Dendritic cell treated with granulocyte-macrophage colony-stimulating factor and Interleukin-4, amounts not matched to agents 40 ng/mL and 50 ng/mL, for 4 days (primary cell): ENCODE data around the gene CENPP.

ENCODE experiments used
- H3K27ac Mint-ChIP-seq: one replicate; pipeline ENCODE4 v1.8.0; 2022; ENCODE audit warnings: mild to moderate bottlenecking, mixed read lengths
- H3K27me3 Mint-ChIP-seq: one replicate; pipeline ENCODE4 v1.8.0; 2022; ENCODE audit warnings: mild to moderate bottlenecking, mixed read lengths
- H3K36me3 Mint-ChIP-seq: one replicate; pipeline ENCODE4 v1.8.0; 2022; ENCODE audit warnings: low read depth, mixed read lengths
- H3K4me1 Mint-ChIP-seq: one replicate; pipeline ENCODE4 v1.8.0; 2022; ENCODE audit warnings: low read depth, mixed read lengths
- H3K4me3 Mint-ChIP-seq: one replicate; pipeline ENCODE4 v1.8.0; 2022; ENCODE audit warnings: mild to moderate bottlenecking, moderate library complexity, mixed read lengths
- H3K9me3 Mint-ChIP-seq: one replicate; pipeline ENCODE4 v1.8.0; 2022; ENCODE audit warnings: mixed read lengths
- intact Hi-C: fragments of 100-400 bp; cut with micrococcal nuclease; formaldehyde crosslinking; loops from one replicate; pipeline ENCODE4 v1.15.0; 2022

CENPP gene

GRCh38 chr9:92492781-92493401 is 167.1 kb downstream of the CENPP start:
- no peaks in the 10 kb centered on the region for H3K27me3 Mint-ChIP-seq
- H3K9me3 Mint-ChIP-seq, result no peaks in the 10 kb centered on the region
- no peaks in the 10 kb centered on the region for H3K36me3 Mint-ChIP-seq
- intact Hi-C loops, result no loop called here
- no peak overlapping the region for H3K4me3 Mint-ChIP-seq
- peaks cover 7% of the 10 kb centered on the region for H3K4me1 Mint-ChIP-seq
- no peak overlapping the region for H3K27ac Mint-ChIP-seq

- no peaks in the 10 kb centered on the region for H3K9me3 Mint-ChIP-seq
- H3K27me3 Mint-ChIP-seq, result no peaks in the 10 kb centered on the region
- intact Hi-C loops, result no loop called here
- no peak overlapping the region for H3K27ac Mint-ChIP-seq
- H3K36me3 Mint-ChIP-seq, result no peaks in the 10 kb centered on the region
- H3K4me1 Mint-ChIP-seq, result peaks cover 7% of the 10 kb centered on the region
- H3K4me3 Mint-ChIP-seq, result no peak overlapping the region
Observed at GRCh38 chr9:92493749-92494387, 168.1 kb downstream of the CENPP start.

GRCh38 chr9:92494856-92495255 is 169.1 kb downstream of the CENPP start:
- Mint-ChIP-seq H3K9me3 (no peaks in the 10 kb centered on the region), H3K4me1 (peaks cover 5% of the 10 kb centered on the region), H3K36me3 (no peaks in the 10 kb centered on the region), H3K27ac (no peak overlapping the region), H3K4me3 (no peak overlapping the region), H3K27me3 (no peaks in the 10 kb centered on the region)
- intact Hi-C loops, result no loop called here

GRCh38 chr9:92496396-92497176 is 170.8 kb downstream of the CENPP start:
- Mint-ChIP-seq H3K27ac (no peak overlapping the region), H3K4me3 (no peak overlapping the region)

GRCh38 chr9:92499701-92500100 is 173.9 kb downstream of the CENPP start:
- Mint-ChIP-seq H3K4me1 (no peaks in the 10 kb centered on the region), H3K4me3 (no peak overlapping the region), H3K27me3 (no peaks in the 10 kb centered on the region), H3K27ac (no peak overlapping the region), H3K36me3 (no peaks in the 10 kb centered on the region), H3K9me3 (no peaks in the 10 kb centered on the region)
- intact Hi-C loops, result loop anchor here (5.0 kb wide), 1 partner anchor 133 kb away; no protein-coding TSS in a partner anchor

More at GRCh38 chr9:92496396-92497176, 170.8 kb downstream of the CENPP start:
- Mint-ChIP-seq H3K36me3 (no peaks in the 10 kb centered on the region), H3K4me1 (no peaks in the 10 kb centered on the region), H3K27me3 (no peaks in the 10 kb centered on the region), H3K9me3 (no peaks in the 10 kb centered on the region)
- intact Hi-C loops, result no loop called here

GRCh38 chr9:92500725-92501124 is 175.0 kb downstream of the CENPP start:
- intact Hi-C loops, result loop anchor here (5.0 kb wide), 1 partner anchor 132 kb away; no protein-coding TSS in a partner anchor
- H3K4me1 Mint-ChIP-seq, result no peaks in the 10 kb centered on the region
- no peak overlapping the region for H3K27ac Mint-ChIP-seq
- H3K9me3 Mint-ChIP-seq, result no peaks in the 10 kb centered on the region
- no peaks in the 10 kb centered on the region for H3K27me3 Mint-ChIP-seq
- H3K36me3 Mint-ChIP-seq, result no peaks in the 10 kb centered on the region
- H3K4me3 Mint-ChIP-seq, result no peak overlapping the region

- Mint-ChIP-seq H3K4me3 (no peak overlapping the region), H3K27ac (no peak overlapping the region), H3K9me3 (no peaks in the 10 kb centered on the region), H3K27me3 (no peaks in the 10 kb centered on the region), H3K4me1 (no peaks in the 10 kb centered on the region), H3K36me3 (no peaks in the 10 kb centered on the region)
- intact Hi-C loops, result loop anchor here (5.0 kb wide), 1 partner anchor 130 kb away; no protein-coding TSS in a partner anchor
Observed at GRCh38 chr9:92501671-92502393, 176.1 kb downstream of the CENPP start.

- no peaks in the 10 kb centered on the region for H3K27me3 Mint-ChIP-seq
- H3K4me3 Mint-ChIP-seq, result no peak overlapping the region
- no peaks in the 10 kb centered on the region for H3K36me3 Mint-ChIP-seq
- intact Hi-C loops, result loop anchor here (5.0 kb wide), 1 partner anchor 129 kb away; no protein-coding TSS in a partner anchor
- no peak overlapping the region for H3K27ac Mint-ChIP-seq
- H3K9me3 Mint-ChIP-seq, result no peaks in the 10 kb centered on the region
- no peaks in the 10 kb centered on the region for H3K4me1 Mint-ChIP-seq
Observed at GRCh38 chr9:92503156-92503555, 177.4 kb downstream of the CENPP start.

- Mint-ChIP-seq H3K27me3 (no peaks in the 10 kb centered on the region), H3K4me1 (no peaks in the 10 kb centered on the region), H3K27ac (no peak overlapping the region), H3K36me3 (no peaks in the 10 kb centered on the region), H3K4me3 (no peak overlapping the region), H3K9me3 (no peaks in the 10 kb centered on the region)
- intact Hi-C loops, result loop anchor here (5.0 kb wide), 1 partner anchor 127 kb away; no protein-coding TSS in a partner anchor
Observed at GRCh38 chr9:92504881-92505280, 179.1 kb downstream of the CENPP start.

GRCh38 chr9:92506184-92506857 is 180.6 kb downstream of the CENPP start:
- intact Hi-C loops, result no loop called here
- no peaks in the 10 kb centered on the region for H3K9me3 Mint-ChIP-seq
- H3K36me3 Mint-ChIP-seq, result no peaks in the 10 kb centered on the region
- H3K4me3 Mint-ChIP-seq, result no peak overlapping the region
- H3K27me3 Mint-ChIP-seq, result no peaks in the 10 kb centered on the region
- H3K4me1 Mint-ChIP-seq, result peaks cover 9% of the 10 kb centered on the region
- H3K27ac Mint-ChIP-seq, result no peak overlapping the region

- Mint-ChIP-seq H3K36me3 (no peaks in the 10 kb centered on the region), H3K4me1 (peaks cover 12% of the 10 kb centered on the region), H3K27ac (no peak overlapping the region), H3K27me3 (no peaks in the 10 kb centered on the region), H3K9me3 (no peaks in the 10 kb centered on the region), H3K4me3 (no peak overlapping the region)
- intact Hi-C loops, result no loop called here
Observed at GRCh38 chr9:92507005-92507404, 181.3 kb downstream of the CENPP start.

GRCh38 chr9:92507496-92507895 is 181.7 kb downstream of the CENPP start:
- intact Hi-C loops, result no loop called here
- no peak overlapping the region for H3K27ac Mint-ChIP-seq

GRCh38 chr9:92508018-92508820 is 182.5 kb downstream of the CENPP start:
- H3K27me3 Mint-ChIP-seq, result no peaks in the 10 kb centered on the region
- no peaks in the 10 kb centered on the region for H3K9me3 Mint-ChIP-seq
- H3K4me1 Mint-ChIP-seq, result peaks cover 12% of the 10 kb centered on the region
- H3K36me3 Mint-ChIP-seq, result no peaks in the 10 kb centered on the region
- H3K27ac Mint-ChIP-seq, result no peak overlapping the region
- intact Hi-C loops, result no loop called here
- no peak overlapping the region for H3K4me3 Mint-ChIP-seq

More at GRCh38 chr9:92507496-92507895, 181.7 kb downstream of the CENPP start:
- no peaks in the 10 kb centered on the region for H3K27me3 Mint-ChIP-seq
- no peaks in the 10 kb centered on the region for H3K36me3 Mint-ChIP-seq
- H3K4me3 Mint-ChIP-seq, result no peak overlapping the region
- H3K9me3 Mint-ChIP-seq, result no peaks in the 10 kb centered on the region
- peaks cover 12% of the 10 kb centered on the region for H3K4me1 Mint-ChIP-seq
